Neutrophil (primary cell): ENCODE data around the gene CCDC91.

Source experiments
- H3K27ac ChIP-seq: fragments of 200-600 bp; sonication (generic); 2 replicates; pipeline ENCODE4 v1.5.1; 2016; ENCODE audit warnings: mild to moderate bottlenecking, moderate library complexity
- H3K27me3 ChIP-seq: fragments of 200-600 bp; sonication (generic); 2 replicates; pipeline ENCODE4 v1.6.0; 2016; ENCODE audit warnings: mild to moderate bottlenecking
- H3K36me3 ChIP-seq: fragments of 200-600 bp; sonication (generic); 2 replicates; pipeline ENCODE4 v1.5.1; 2017
- H3K4me1 ChIP-seq, 2 experiments: fragments of 200-600 bp in 1 of 2; sonication (generic) in 1 of 2; 1 replicate in 1 of 2; 2 replicates in 1 of 2; pipeline versions ENCODE4 v1.5.1 to v1.6.1; 2013 to 2016; ENCODE audit warnings: low read depth in 1 of 2, low read length in 1 of 2, mild to moderate bottlenecking in 1 of 2, moderate library complexity in 1 of 2; ENCODE audit not compliant: control insufficient read depth in 1 of 2, insufficient read depth in 1 of 2
- H3K4me3 ChIP-seq, 2 experiments: fragments of 200-600 bp in 1 of 2; sonication (generic) in 1 of 2; 1 replicate in 1 of 2; 2 replicates in 1 of 2; pipeline ENCODE4 v1.5.1; 2013 to 2016; ENCODE audit warnings: low read depth in 1 of 2, low read length in 1 of 2, mild to moderate bottlenecking in 1 of 2, moderate library complexity in 1 of 2
- H3K9me3 ChIP-seq: fragments of 200-600 bp; sonication (generic); 2 replicates; pipeline ENCODE4 v1.5.1; 2016
- TF ChIP-seq, protein P1 (sequence below): fragments of 200-600 bp; sonication (generic); IDR thresholded peaks from 2 replicates; pipeline ENCODE4 v1.5.1; 2016; ENCODE audit warnings: antibody characterized with exemption

Gene CCDC91

DNA sequence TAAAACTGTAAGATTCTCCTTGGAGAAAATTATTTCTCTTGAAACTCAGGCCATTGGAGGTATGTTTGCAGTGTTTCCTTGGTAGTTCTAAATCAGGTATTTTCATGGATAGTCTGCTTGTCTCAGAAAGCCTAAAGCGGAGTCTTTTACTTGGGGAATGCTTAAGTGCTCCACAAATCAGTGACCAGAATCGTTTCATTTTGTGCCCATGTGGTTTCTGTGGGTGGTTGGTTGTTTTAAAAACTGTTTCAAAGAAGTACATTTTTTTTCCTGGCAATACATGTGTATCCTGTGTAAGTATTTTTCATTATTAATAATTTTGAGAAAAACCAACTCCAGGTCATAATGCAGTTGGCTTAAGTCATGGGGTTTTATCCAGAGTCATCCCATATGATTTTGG lies 33.6 kb downstream of the CCDC91 start:
- H3K4me1 ChIP-seq = no peaks in the 10 kb centered on the region
- TF ChIP-seq, protein P1, sequence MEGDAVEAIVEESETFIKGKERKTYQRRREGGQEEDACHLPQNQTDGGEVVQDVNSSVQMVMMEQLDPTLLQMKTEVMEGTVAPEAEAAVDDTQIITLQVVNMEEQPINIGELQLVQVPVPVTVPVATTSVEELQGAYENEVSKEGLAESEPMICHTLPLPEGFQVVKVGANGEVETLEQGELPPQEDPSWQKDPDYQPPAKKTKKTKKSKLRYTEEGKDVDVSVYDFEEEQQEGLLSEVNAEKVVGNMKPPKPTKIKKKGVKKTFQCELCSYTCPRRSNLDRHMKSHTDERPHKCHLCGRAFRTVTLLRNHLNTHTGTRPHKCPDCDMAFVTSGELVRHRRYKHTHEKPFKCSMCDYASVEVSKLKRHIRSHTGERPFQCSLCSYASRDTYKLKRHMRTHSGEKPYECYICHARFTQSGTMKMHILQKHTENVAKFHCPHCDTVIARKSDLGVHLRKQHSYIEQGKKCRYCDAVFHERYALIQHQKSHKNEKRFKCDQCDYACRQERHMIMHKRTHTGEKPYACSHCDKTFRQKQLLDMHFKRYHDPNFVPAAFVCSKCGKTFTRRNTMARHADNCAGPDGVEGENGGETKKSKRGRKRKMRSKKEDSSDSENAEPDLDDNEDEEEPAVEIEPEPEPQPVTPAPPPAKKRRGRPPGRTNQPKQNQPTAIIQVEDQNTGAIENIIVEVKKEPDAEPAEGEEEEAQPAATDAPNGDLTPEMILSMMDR = no peak
- no peaks in the 10 kb centered on the region for H3K27me3 ChIP-seq
- H3K9me3 ChIP-seq = no peaks in the 10 kb centered on the region
- H3K27ac ChIP-seq = no peak overlapping the region
- H3K36me3 ChIP-seq = no peaks in the 10 kb centered on the region
- H3K4me3 ChIP-seq = no peak overlapping the region

DNA sequence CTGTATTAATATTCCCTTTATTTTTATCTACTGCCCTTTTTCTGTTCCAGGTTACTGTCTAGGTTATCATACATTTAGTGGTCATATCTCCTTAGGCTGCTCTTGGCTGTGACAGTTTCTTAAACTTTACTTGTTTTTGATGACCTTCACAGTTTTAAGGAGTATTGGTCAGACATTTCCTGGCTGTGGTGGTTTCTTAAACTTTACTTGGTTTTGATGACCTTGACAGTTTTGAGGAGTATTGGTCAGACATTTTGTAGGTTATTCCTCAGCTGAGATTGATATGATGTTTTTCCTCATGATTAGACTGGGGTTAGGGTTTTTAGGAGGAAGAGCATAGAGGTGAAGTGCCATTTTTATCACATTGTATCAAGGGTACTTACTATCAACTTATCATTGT lies 36.4 kb downstream of the CCDC91 start:
- TF ChIP-seq, protein P1 = no peak
- H3K9me3 ChIP-seq = no peaks in the 10 kb centered on the region
- H3K36me3 ChIP-seq = no peaks in the 10 kb centered on the region
- H3K27ac ChIP-seq = no peak overlapping the region
- H3K4me1 ChIP-seq = no peaks in the 10 kb centered on the region
- H3K27me3 ChIP-seq = no peaks in the 10 kb centered on the region
- no peak overlapping the region for H3K4me3 ChIP-seq

DNA sequence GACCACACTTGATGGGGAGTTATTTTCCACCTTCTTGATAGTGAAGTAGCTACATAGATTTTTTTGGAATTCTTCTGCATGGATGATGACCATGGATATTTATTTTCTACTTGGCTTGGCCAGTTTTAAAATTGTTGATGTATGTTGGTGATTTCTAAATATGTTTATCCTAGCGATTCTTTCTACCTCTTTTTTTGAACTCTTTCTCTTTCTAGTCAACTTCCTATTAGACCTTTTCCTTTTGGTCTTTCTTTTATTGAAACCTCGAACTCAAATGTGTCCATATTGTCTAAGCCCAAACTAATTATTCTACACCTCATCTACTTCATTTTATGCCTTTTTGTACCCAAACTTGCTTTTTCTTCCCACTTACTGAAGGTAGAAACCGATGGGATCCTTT lies 37.0 kb downstream of the CCDC91 start:
- H3K27ac ChIP-seq = no peak overlapping the region
- no peak overlapping the region for H3K4me3 ChIP-seq
- H3K36me3 ChIP-seq = no peaks in the 10 kb centered on the region
- no peaks in the 10 kb centered on the region for H3K9me3 ChIP-seq
- no peaks in the 10 kb centered on the region for H3K4me1 ChIP-seq
- no peaks in the 10 kb centered on the region for H3K27me3 ChIP-seq
- TF ChIP-seq, protein P1 = no peak

DNA sequence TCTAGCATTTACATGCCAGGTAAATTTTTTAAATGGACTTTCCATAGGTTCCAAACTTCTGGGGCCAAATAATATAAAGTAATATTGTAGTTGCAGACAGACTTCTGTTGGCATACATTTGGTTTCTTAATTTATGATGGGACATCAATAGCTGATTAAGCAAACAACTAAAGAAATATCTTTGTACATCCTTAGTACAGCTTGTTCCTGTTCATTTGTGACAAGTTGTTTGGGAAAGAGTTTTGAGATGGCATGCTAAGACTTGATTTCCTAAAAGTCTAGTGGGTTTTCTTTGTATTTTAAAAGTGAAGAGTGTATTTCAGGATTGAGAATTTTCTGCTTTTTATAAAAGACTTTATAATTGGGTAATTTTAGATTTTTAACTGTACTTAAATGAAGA lies 41.0 kb downstream of the CCDC91 start:
- Histone ChIP-seq H3K4me1 (no peaks in the 10 kb centered on the region), H3K27me3 (no peaks in the 10 kb centered on the region), H3K9me3 (no peaks in the 10 kb centered on the region), H3K36me3 (no peaks in the 10 kb centered on the region), H3K4me3 (no peak overlapping the region), H3K27ac (no peak overlapping the region)
- TF ChIP-seq, protein P1 = no peak

DNA sequence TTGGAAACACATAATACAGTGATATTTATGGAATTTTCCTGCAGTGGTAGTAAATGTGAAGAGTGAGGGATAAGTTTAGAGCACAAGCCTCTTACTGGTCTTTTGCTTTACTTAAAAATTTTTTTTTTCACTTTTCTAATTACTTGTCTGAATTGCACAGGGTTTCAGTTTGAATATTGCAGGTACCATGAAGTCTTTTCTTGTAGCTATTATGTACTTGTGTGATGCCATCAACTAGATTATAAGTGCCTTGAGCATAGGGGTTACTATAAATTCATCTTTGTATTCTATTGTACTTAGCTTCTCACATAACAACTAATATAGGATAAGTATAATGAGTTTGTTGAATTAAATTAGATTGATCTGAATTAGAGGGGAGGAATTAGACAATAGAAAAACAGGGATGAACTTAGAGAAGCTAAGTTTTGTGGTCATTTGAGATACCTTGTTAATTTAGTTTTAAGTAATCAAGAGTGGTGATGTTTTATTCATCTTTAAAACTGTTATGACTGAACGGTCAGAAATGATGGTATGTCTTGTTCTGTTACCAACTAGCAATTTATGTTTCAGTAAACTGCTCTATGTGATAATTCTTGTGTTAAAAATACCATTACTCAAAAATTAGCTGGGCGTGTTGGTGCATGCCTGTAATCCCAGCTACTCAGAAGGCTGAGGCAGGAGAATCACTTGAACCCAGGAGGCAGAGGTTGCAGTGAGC lies 42.1 kb downstream of the CCDC91 start:
- Histone ChIP-seq H3K4me1 (no peaks in the 10 kb centered on the region), H3K4me3 (no peak overlapping the region), H3K27ac (no peak overlapping the region), H3K27me3 (no peaks in the 10 kb centered on the region), H3K36me3 (no peaks in the 10 kb centered on the region), H3K9me3 (no peaks in the 10 kb centered on the region)
- TF ChIP-seq, protein P1 = no peak
